IMR-90 (cell line): ENCODE results near the gene CCNQ. TPM values are rescaled to one million over a fixed set of nuclear protein-coding genes. Genes with fewer than 3 reads are reported as not detected.

Source experiments
- ATAC-seq: fragments of 200-7000 bp; cut with Tn5 transposase; 2 replicates; pipeline ENCODE4 v1.9.1; 2020; ENCODE audit warnings: low read depth, mild to moderate bottlenecking, moderate library complexity
- BruUV-seq: library from RNA; stranded (reverse); fragments of 400-500 nt; replicated peaks from 2 replicates; lab custom pipeline; 2021; lab: Mats Ljungman, UMichigan
- CTCF ChIA-PET: fragments of 300-600 bp; formaldehyde crosslinking; extraction: SDS; loops from one replicate; lab custom pipeline; 2021; ENCODE audit warnings: antibody characterized with exemption; lab: Yijun Ruan, JAX
- POLR2A ChIA-PET: fragments of 300-600 bp; sonication (Branson Sonifier 250); formaldehyde crosslinking; loops from one replicate; lab custom pipeline; 2022; ENCODE audit warnings: antibody characterized with exemption; ENCODE audit not compliant: unreplicated experiment; lab: Charles Lee
- DNase-seq: peaks from one replicate; pipeline ENCODE4 v3.0.0; 2013
- H2AFZ ChIP-seq: replicated peaks from 2 replicates; pipeline ENCODE3; 2013; ENCODE audit warnings: low read length, mild to moderate bottlenecking; ENCODE audit not compliant: poor library complexity
- H2AK5ac ChIP-seq: 2 replicates; pipeline ENCODE4 v1.6.1; 2013; ENCODE audit warnings: low read depth, low read length, inconsistent platforms
- H2AK9ac ChIP-seq: replicated peaks from 2 replicates; pipeline ENCODE3; 2013; ENCODE audit warnings: mild to moderate bottlenecking, low read depth, low read length, moderate library complexity; ENCODE audit not compliant: poor library complexity
- H2BK120ac ChIP-seq: 2 replicates; pipeline ENCODE4 v1.6.1; 2013; ENCODE audit warnings: low read depth, low read length, inconsistent platforms
- H2BK15ac ChIP-seq: 3 replicates; pipeline ENCODE4 v1.6.1; 2013; ENCODE audit warnings: low read depth, low read length, inconsistent platforms
- H2BK20ac ChIP-seq: 2 replicates; pipeline ENCODE4 v1.6.1; 2013; ENCODE audit warnings: low read depth, mild to moderate bottlenecking, inconsistent platforms, low read length, moderate library complexity
- H2BK5ac ChIP-seq: 2 replicates; pipeline ENCODE4 v1.6.1; 2013; ENCODE audit warnings: mild to moderate bottlenecking, low read depth, low read length, inconsistent platforms; ENCODE audit not compliant: poor library complexity, severe bottlenecking
- H3K14ac ChIP-seq: replicated peaks from 2 replicates; pipeline ENCODE4 v1.6.1; 2013; ENCODE audit warnings: low read depth, low read length, inconsistent platforms
- H3K18ac ChIP-seq: 2 replicates; pipeline ENCODE4 v1.6.1; 2013; ENCODE audit warnings: low read depth, low read length, control low read depth
- H3K23ac ChIP-seq: 2 replicates; pipeline ENCODE4 v1.6.1; 2013; ENCODE audit warnings: low read depth, low read length, inconsistent platforms
- H3K27ac ChIP-seq: 2 replicates; pipeline ENCODE4 v1.5.1; 2013; ENCODE audit warnings: mild to moderate bottlenecking, control low read depth, low read length; ENCODE audit not compliant: insufficient read depth
- H3K27me3 ChIP-seq: 2 replicates; pipeline ENCODE4 v1.6.1; 2013; ENCODE audit warnings: low read length; ENCODE audit not compliant: control insufficient read depth, insufficient read depth
- H3K36me3 ChIP-seq: 2 replicates; pipeline ENCODE4 v1.6.1; 2013; ENCODE audit warnings: low read length, mixed read lengths; ENCODE audit not compliant: control insufficient read depth, insufficient read depth
- H3K4ac ChIP-seq: 2 replicates; pipeline ENCODE4 v1.6.1; 2013; ENCODE audit warnings: low read depth, low read length, inconsistent platforms
- H3K4me1 ChIP-seq: 2 replicates; pipeline ENCODE4 v1.6.1; 2013; ENCODE audit warnings: low read length, mixed read lengths; ENCODE audit not compliant: control insufficient read depth, insufficient read depth
- H3K4me2 ChIP-seq: 2 replicates; pipeline ENCODE4 v1.6.1; 2013; ENCODE audit warnings: low read depth, mild to moderate bottlenecking, control low read depth, low read length, moderate library complexity
- H3K4me3 ChIP-seq: 2 replicates; pipeline ENCODE4 v1.5.1; 2013; ENCODE audit warnings: low read depth, mild to moderate bottlenecking, control low read depth, low read length, moderate library complexity; ENCODE audit not compliant: insufficient read depth
- H3K56ac ChIP-seq: 2 replicates; pipeline ENCODE4 v1.6.1; 2013; ENCODE audit warnings: low read length, inconsistent platforms; ENCODE audit not compliant: insufficient read depth; ENCODE audit errors: extremely low read depth
- H3K79me1 ChIP-seq, 2 experiments: 2 replicates each; pipeline ENCODE4 v1.6.1; 2013; ENCODE audit warnings: low read length in 2 of 2, inconsistent platforms in 1 of 2, low read depth in 1 of 2
- H3K9ac ChIP-seq: 2 replicates; pipeline ENCODE4 v1.6.1; 2013; ENCODE audit warnings: low read depth, low read length, control low read depth
- H3K9me1 ChIP-seq: 2 replicates; pipeline ENCODE4 v1.6.1; 2013; ENCODE audit warnings: low read length, inconsistent platforms; ENCODE audit not compliant: insufficient read depth
- H3K9me3 ChIP-seq: 2 replicates; pipeline ENCODE4 v1.6.1; 2013; ENCODE audit warnings: low read length; ENCODE audit not compliant: control insufficient read depth, insufficient read depth
- H4K20me1 ChIP-seq: 2 replicates; pipeline ENCODE4 v1.6.1; 2013; ENCODE audit warnings: low read length, inconsistent platforms; ENCODE audit not compliant: insufficient read depth
- H4K5ac ChIP-seq: 2 replicates; pipeline ENCODE4 v1.6.1; 2013; ENCODE audit warnings: mild to moderate bottlenecking, low read depth, low read length, control low read depth
- H4K8ac ChIP-seq, 2 experiments: 2 replicates each; pipeline ENCODE4 v1.6.1; 2013; ENCODE audit warnings: low read depth in 2 of 2, low read length in 2 of 2, control low read depth in 1 of 2, inconsistent platforms in 1 of 2
- H4K91ac ChIP-seq: 2 replicates; pipeline ENCODE4 v1.6.1; 2013; ENCODE audit warnings: low read depth, low read length, inconsistent platforms; ENCODE audit not compliant: insufficient read depth
- BHLHE40 ChIP-seq: fragments of 150-350 bp; IDR thresholded peaks from 2 replicates; pipeline ENCODE4 v1.6.1; 2016; ENCODE audit warnings: mild to moderate bottlenecking, low read depth, low read length
- CEBPB ChIP-seq: IDR thresholded peaks from 2 replicates; pipeline ENCODE4 v1.6.1; 2012; ENCODE audit warnings: low read depth, low read length, improper control_type of control experiment
- CHD1 ChIP-seq: IDR thresholded peaks from 2 replicates; pipeline ENCODE4 v1.6.1; 2012; ENCODE audit warnings: low read depth, low read length, improper control_type of control experiment
- FOS ChIP-seq: fragments of 150-350 bp; IDR thresholded peaks from 2 replicates; pipeline ENCODE4 v1.6.1; 2016; ENCODE audit warnings: low read depth, low read length
- MAFK ChIP-seq: IDR thresholded peaks from 2 replicates; pipeline ENCODE4 v1.6.1; 2012; ENCODE audit warnings: low read depth, low read length, improper control_type of control experiment
- MAZ ChIP-seq: IDR thresholded peaks from 2 replicates; pipeline ENCODE4 v1.6.1; 2012; ENCODE audit warnings: low read depth, mild to moderate bottlenecking, low read length, improper control_type of control experiment, moderate library complexity, borderline replicate concordance
- MXI1 ChIP-seq: IDR thresholded peaks from 2 replicates; pipeline ENCODE4 v1.6.1; 2012; ENCODE audit warnings: low read depth, mild to moderate bottlenecking, low read length, moderate library complexity, borderline replicate concordance
- NFE2L2 ChIP-seq: fragments of 150-350 bp; IDR thresholded peaks from 2 replicates; pipeline ENCODE4 v1.6.1; 2016; ENCODE audit warnings: low read depth, mild to moderate bottlenecking, low read length
- POLR2A ChIP-seq: IDR thresholded peaks from 2 replicates; pipeline ENCODE4 v1.6.1; 2012; ENCODE audit warnings: mild to moderate bottlenecking, low read depth, low read length
- RAD21 ChIP-seq: IDR thresholded peaks from 2 replicates; pipeline ENCODE4 v1.6.1; 2012; ENCODE audit warnings: low read length, improper control_type of control experiment
- RCOR1 ChIP-seq: IDR thresholded peaks from 2 replicates; pipeline ENCODE4 v1.6.1; 2012; ENCODE audit warnings: mild to moderate bottlenecking, low read length, improper control_type of control experiment; ENCODE audit not compliant: insufficient replicate concordance
- SMC3 ChIP-seq: fragments of 150-350 bp; IDR thresholded peaks from 2 replicates; pipeline ENCODE4 v1.6.1; 2016; ENCODE audit warnings: low read depth, mild to moderate bottlenecking, antibody characterized with exemption, low read length, moderate library complexity
- WGBS, 2 experiments: methylation state at CpG; one replicate each; pipeline versions ENCODE4 v1.1.5 to v1.1.7; 2013; ENCODE audit warnings: missing lambda C conversion rate in 2 of 2; ENCODE audit not compliant: insufficient read length in 1 of 2; ENCODE audit errors: extremely low coverage in 2 of 2; 5-methylcytosine and 5-hydroxymethylcytosine counted together
- dilution Hi-C: fragments of 300-500 bp; cut with HindIII; formaldehyde crosslinking; loops from one replicate; pipeline ENCODE4 v1.14.3; 2018; ENCODE audit warnings: low sequenced_read_pairs; ENCODE audit not compliant: unreplicated experiment
- in situ Hi-C: fragments of 300-500 bp; cut with MboI; formaldehyde crosslinking; loops from 3 replicates; pipeline ENCODE4 v1.14.3; 2019; ENCODE audit warnings: low sequenced_read_pairs, inconsistent platforms, mixed read lengths
- intact Hi-C: fragments of 100-400 bp; cut with micrococcal nuclease; formaldehyde crosslinking; loops from 2 replicates; pipeline ENCODE4 v1.10.0; 2022
- polyA plus RNA-seq, 3 experiments: library from polyadenylated mRNA; depleted of rRNA; stranded (reverse); fragments of >200 nt; gene quantifications; 2 replicates each; pipeline ENCODE4 v1.2.3, GENCODE V29; 2012; ENCODE audit warnings: low replicate concordance in 1 of 3
- total RNA-seq: library from RNA; depleted of rRNA; stranded (reverse); fragments of >200 nt; gene quantifications from 2 replicates; pipeline ENCODE4 v1.2.3, GENCODE V29; 2012
- TF ChIP-seq, protein P1 (sequence below): fragments of 150-350 bp; IDR thresholded peaks from 2 replicates; pipeline ENCODE4 v1.6.1; 2017; ENCODE audit warnings: mild to moderate bottlenecking, antibody characterized with exemption, low read length, low read depth

CCNQ gene
- total and polyA plus RNA-seq, 2 of the 4 experiments (the other 2 are of a cell fraction) = 27.6 to 35.2 TPM

DNA sequence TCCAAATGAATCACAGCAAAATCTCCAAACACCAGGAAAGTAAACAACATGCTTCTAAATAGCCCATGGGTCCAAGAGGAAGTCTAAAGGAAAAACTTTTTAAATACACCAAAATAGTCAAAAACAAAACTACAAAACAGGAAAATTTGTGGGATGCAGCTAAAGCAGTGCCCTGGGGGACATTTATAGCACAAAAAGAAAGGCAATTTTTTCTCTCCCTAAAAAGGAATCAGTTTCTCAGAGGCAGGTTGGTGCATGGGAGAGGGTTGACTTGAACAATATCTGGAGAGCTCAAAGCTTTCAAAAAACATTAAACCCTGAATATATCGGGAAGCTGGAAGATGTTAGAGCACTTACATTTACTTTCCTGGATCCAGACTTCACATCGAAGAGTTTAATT is 32.4 kb upstream of the CCNQ start:
- Histone ChIP-seq H2BK20ac (no peak overlapping the region), H3K36me3 (no peaks in the 10 kb centered on the region), H3K27me3 (peaks cover 30% of the 10 kb centered on the region), H3K18ac (no peak overlapping the region), H2AK9ac (no peak overlapping the region), H4K8ac (no peak overlapping the region), H2BK5ac (no peak overlapping the region), H3K9ac (no peak overlapping the region), H3K9me1 (no peaks in the 10 kb centered on the region), H4K91ac (no peak overlapping the region), H3K56ac (no peak overlapping the region), H3K27ac (no peak overlapping the region), H3K4me3 (no peak overlapping the region), H4K5ac (no peak overlapping the region), H4K20me1 (no peaks in the 10 kb centered on the region), H3K9me3 (peaks cover 8% of the 10 kb centered on the region), H2AFZ (no peak overlapping the region), H2BK15ac (no peak overlapping the region), H2AK5ac (no peak overlapping the region), H3K4ac (no peak overlapping the region), H2BK120ac (no peak overlapping the region), H3K14ac (no peak overlapping the region), H3K4me1 (no peaks in the 10 kb centered on the region), H3K79me1 (no peaks in the 10 kb centered on the region), H3K4me2 (no peak overlapping the region), H3K23ac (no peak overlapping the region)
- CTCF ChIA-PET = no interaction called here
- intact Hi-C loops = no loop called here
- no TSS peak for BruUV-seq
- ATAC-seq (no peak), DNase-seq (no peak)
- dilution Hi-C loops = no loop called here
- 67% methylated on average over 1 of the region's 2 CpGs; no CpG with 5 or more reads in 1 of the 2 experiments for WGBS, 2 experiments
- POLR2A ChIA-PET = no interaction called here
- TF ChIP-seq MAZ (no peak), MAFK (no peak), RCOR1 (no peak), RAD21 (no peak), MXI1 (no peak), FOS (no peak), CHD1 (no peak), CEBPB (no peak), POLR2A (no peak), BHLHE40 (no peak), SMC3 (no peak), NFE2L2 (no peak)
- TF ChIP-seq, protein P1, sequence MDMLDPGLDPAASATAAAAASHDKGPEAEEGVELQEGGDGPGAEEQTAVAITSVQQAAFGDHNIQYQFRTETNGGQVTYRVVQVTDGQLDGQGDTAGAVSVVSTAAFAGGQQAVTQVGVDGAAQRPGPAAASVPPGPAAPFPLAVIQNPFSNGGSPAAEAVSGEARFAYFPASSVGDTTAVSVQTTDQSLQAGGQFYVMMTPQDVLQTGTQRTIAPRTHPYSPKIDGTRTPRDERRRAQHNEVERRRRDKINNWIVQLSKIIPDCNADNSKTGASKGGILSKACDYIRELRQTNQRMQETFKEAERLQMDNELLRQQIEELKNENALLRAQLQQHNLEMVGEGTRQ = no peak
- in situ Hi-C loops = no loop called here
